Common myeloid progenitor, CD34-positive (primary cell): Measurements from ENCODE around the gene RASAL2.

Source experiments
- CTCF ChIA-PET: fragments of 350-600 bp; sonication (Branson Sonifier 250); formaldehyde crosslinking; loops from one replicate; lab custom pipeline; 2021; ENCODE audit warnings: antibody characterized with exemption; lab: Charles Lee
- POLR2A ChIA-PET: fragments of 350-600 bp; sonication (Branson Sonifier 250); formaldehyde crosslinking; loops from one replicate; lab custom pipeline; 2021; ENCODE audit warnings: antibody characterized with exemption; lab: Charles Lee
- DNase-seq, 3 donors: peaks; one replicate each; pipeline versions ENCODE4 v3.0.0 to v3.0.0-alpha.2; 2013
- H3K27ac ChIP-seq, 2 experiments: 1 replicate in 1 of 2; 2 replicates in 1 of 2; pipeline ENCODE4 v1.7.0; 2013; ENCODE audit warnings: inconsistent platforms in 2 of 2, low read length in 2 of 2, mild to moderate bottlenecking in 2 of 2, low read depth in 1 of 2, moderate library complexity in 1 of 2; ENCODE audit not compliant: severe bottlenecking in 2 of 2, insufficient read depth in 1 of 2, poor library complexity in 1 of 2
- H3K27me3 ChIP-seq, 5 experiments: replicated peaks in 2 of 5; 1 replicate in 3 of 5; 2 replicates in 2 of 5; pipeline versions ENCODE4 v1.6.1 to v1.7.0; 2013; ENCODE audit warnings: low read length in 4 of 5, mild to moderate bottlenecking in 2 of 5, moderate library complexity in 2 of 5, inconsistent platforms in 1 of 5; ENCODE audit not compliant: insufficient read depth in 5 of 5, control insufficient read depth in 4 of 5
- H3K36me3 ChIP-seq, 4 experiments: 1 replicate in 2 of 4; 2 replicates in 2 of 4; pipeline versions ENCODE4 v1.6.1 to v1.7.0; 2013; ENCODE audit warnings: low read length in 3 of 4, control low read depth in 1 of 4, mild to moderate bottlenecking in 1 of 4; ENCODE audit not compliant: control insufficient read depth in 4 of 4, insufficient read depth in 4 of 4
- H3K4me1 ChIP-seq, 4 experiments: 1 replicate in 3 of 4; 2 replicates in 1 of 4; pipeline versions ENCODE4 v1.6.1 to v1.7.1; 2013; ENCODE audit warnings: low read length in 3 of 4, mild to moderate bottlenecking in 3 of 4, control low read depth in 1 of 4, inconsistent platforms in 1 of 4, moderate library complexity in 1 of 4; ENCODE audit not compliant: control insufficient read depth in 4 of 4, insufficient read depth in 4 of 4; ENCODE audit errors: control extremely low read depth in 1 of 4
- H3K4me3 ChIP-seq, 7 experiments: 1 replicate in 4 of 7; 2 replicates in 3 of 7; pipeline versions ENCODE4 v1.5.1 to v1.7.0; 2013; ENCODE audit warnings: mild to moderate bottlenecking in 7 of 7, low read length in 6 of 7, moderate library complexity in 6 of 7, inconsistent platforms in 2 of 7, low read depth in 2 of 7, control low read depth in 1 of 7; ENCODE audit not compliant: insufficient read depth in 4 of 7, control insufficient read depth in 1 of 7; ENCODE audit errors: extremely low read depth in 1 of 7
- H3K9me3 ChIP-seq, 5 experiments: 1 replicate in 4 of 5; 2 replicates in 1 of 5; pipeline versions ENCODE4 v1.6.1 to v1.7.1; 2013; ENCODE audit warnings: low read length in 4 of 5, mild to moderate bottlenecking in 2 of 5, inconsistent platforms in 1 of 5, low read depth in 1 of 5, moderate library complexity in 1 of 5; ENCODE audit not compliant: control insufficient read depth in 4 of 5, insufficient read depth in 2 of 5; ENCODE audit errors: control extremely low read depth in 1 of 5
- WGBS: methylation state at CpG from one replicate; pipeline ENCODE4 v1.1.5; 2013; ENCODE audit not compliant: insufficient coverage; 5-methylcytosine and 5-hydroxymethylcytosine counted together

RASAL2 gene

GRCh38 chr1:178358456-178358855 lies 264.6 kb downstream of the RASAL2 start:
- WGBS: no CpG with 5 or more reads among the region's 1 CpG
- Histone ChIP-seq H3K36me3 (no peaks in the 10 kb centered on the region), H3K27ac (no peak overlapping the region), H3K9me3 (no peaks in the 10 kb centered on the region), H3K4me3 (no peak overlapping the region), H3K27me3 (no peaks in the 10 kb centered on the region), H3K4me1 (no peaks in the 10 kb centered on the region)
- ChIA-PET CTCF (no interaction called here), POLR2A (no interaction called here)
- no peak for DNase-seq

GRCh38 chr1:178360421-178360820 lies 266.5 kb downstream of the RASAL2 start:
- H3K9me3 ChIP-seq: no peaks in the 10 kb centered on the region
- no peak overlapping the region for H3K27ac ChIP-seq
- no peaks in the 10 kb centered on the region for H3K27me3 ChIP-seq
- no peak overlapping the region for H3K4me3 ChIP-seq
- POLR2A ChIA-PET: no interaction called here
- CTCF ChIA-PET: interaction anchor here (0.5 kb wide), 1 partner anchor 1128 kb away, joined by 3 read pairs; no protein-coding TSS in a partner anchor
- no peak for DNase-seq
- WGBS: 100% methylated on average over 1 of the region's 4 CpGs
- no peaks in the 10 kb centered on the region for H3K36me3 ChIP-seq
- no peaks in the 10 kb centered on the region for H3K4me1 ChIP-seq

GRCh38 chr1:178361847-178362246 lies 267.9 kb downstream of the RASAL2 start:
- WGBS: 100% methylated on average over 4 of the region's 6 CpGs
- H3K4me3 ChIP-seq: no peak overlapping the region
- H3K36me3 ChIP-seq: no peaks in the 10 kb centered on the region
- DNase-seq: no peak
- ChIA-PET POLR2A (no interaction called here), CTCF (no interaction called here)
- H3K27ac ChIP-seq: no peak overlapping the region
- H3K27me3 ChIP-seq: no peaks in the 10 kb centered on the region
- H3K9me3 ChIP-seq: no peaks in the 10 kb centered on the region
- peaks cover 0 to 3% (median 0%) of the 10 kb centered on the region in 4 experiments for H3K4me1 ChIP-seq

GRCh38 chr1:178362747-178363146 lies 268.8 kb downstream of the RASAL2 start:
- DNase-seq: no peak
- Histone ChIP-seq H3K27ac (no peak overlapping the region), H3K36me3 (no peaks in the 10 kb centered on the region), H3K4me3 (no peak overlapping the region), H3K4me1 (peaks cover 0 to 3% (median 0%) of the 10 kb centered on the region in 4 experiments), H3K9me3 (no peaks in the 10 kb centered on the region), H3K27me3 (no peaks in the 10 kb centered on the region)
- ChIA-PET POLR2A (no interaction called here), CTCF (no interaction called here)
- no CpG with 5 or more reads among the region's 4 CpGs for WGBS

- no peaks in the 10 kb centered on the region for H3K9me3 ChIP-seq
- CTCF ChIA-PET: interaction anchor here (1.5 kb wide), 1 partner anchor 21 kb away, joined by 4 read pairs; no protein-coding TSS in a partner anchor
- no CpG with 5 or more reads among the region's 1 CpG for WGBS
Measured at GRCh38 chr1:178364782-178365181, 270.9 kb downstream of the RASAL2 start.

DNA sequence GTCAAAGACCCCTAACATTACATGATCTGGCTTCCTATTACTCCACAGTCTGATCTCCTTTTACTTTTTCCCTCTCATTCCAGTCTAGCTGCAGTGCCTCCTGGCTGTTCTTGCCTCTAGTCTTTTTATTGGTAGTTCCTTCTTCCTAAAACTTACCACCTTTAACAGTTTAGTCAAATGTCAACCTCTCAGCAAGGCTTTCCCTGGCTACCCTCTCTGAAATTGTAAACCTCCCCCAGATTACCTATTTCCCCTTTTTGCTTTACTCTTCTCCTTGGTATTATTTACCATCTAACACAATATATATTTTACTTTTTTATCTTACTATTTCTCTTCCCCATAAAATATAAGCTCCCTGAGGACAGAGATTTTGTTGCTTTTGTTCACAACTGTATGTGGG lies 273.2 kb downstream of the RASAL2 start:
- Histone ChIP-seq H3K27me3 (no peaks in the 10 kb centered on the region), H3K36me3 (no peaks in the 10 kb centered on the region), H3K4me1 (peaks cover 0 to 11% (median 4%) of the 10 kb centered on the region in 4 experiments), H3K27ac (no peak overlapping the region), H3K4me3 (no peak overlapping the region), H3K9me3 (no peaks in the 10 kb centered on the region)
- DNase-seq: no peak
- ChIA-PET POLR2A (no interaction called here), CTCF (no interaction called here)

More at GRCh38 chr1:178364782-178365181, 270.9 kb downstream of the RASAL2 start:
- no peak overlapping the region for H3K4me3 ChIP-seq
- no peak for DNase-seq
- no peak overlapping the region for H3K27ac ChIP-seq
- no peaks in the 10 kb centered on the region for H3K27me3 ChIP-seq
- POLR2A ChIA-PET: no interaction called here
- no peaks in the 10 kb centered on the region for H3K36me3 ChIP-seq
- H3K4me1 ChIP-seq: peaks cover 0 to 3% (median 0%) of the 10 kb centered on the region in 4 experiments

GRCh38 chr1:178368208-178368607 lies 274.3 kb downstream of the RASAL2 start:
- Histone ChIP-seq H3K4me1 (peaks cover 0 to 11% (median 5%) of the 10 kb centered on the region in 4 experiments), H3K27ac (no peak overlapping the region), H3K27me3 (no peaks in the 10 kb centered on the region), H3K4me3 (no peak overlapping the region), H3K36me3 (no peaks in the 10 kb centered on the region), H3K9me3 (no peaks in the 10 kb centered on the region)
- ChIA-PET CTCF (no interaction called here), POLR2A (no interaction called here)
- DNase-seq: no peak
- WGBS: 100% methylated on average over 1 of the region's 3 CpGs
